DMS79 (cell line): ENCODE data around the gene DLGAP4.

Experiments
- DNase-seq: peaks from one replicate; lab custom pipeline; 2025; lab: John Stamatoyannopoulos, UW

The DLGAP4 gene

GRCh38 chr20:36477475-36477874, 171.3 kb downstream of the DLGAP4 start:
- DNase-seq = no peak

DNA sequence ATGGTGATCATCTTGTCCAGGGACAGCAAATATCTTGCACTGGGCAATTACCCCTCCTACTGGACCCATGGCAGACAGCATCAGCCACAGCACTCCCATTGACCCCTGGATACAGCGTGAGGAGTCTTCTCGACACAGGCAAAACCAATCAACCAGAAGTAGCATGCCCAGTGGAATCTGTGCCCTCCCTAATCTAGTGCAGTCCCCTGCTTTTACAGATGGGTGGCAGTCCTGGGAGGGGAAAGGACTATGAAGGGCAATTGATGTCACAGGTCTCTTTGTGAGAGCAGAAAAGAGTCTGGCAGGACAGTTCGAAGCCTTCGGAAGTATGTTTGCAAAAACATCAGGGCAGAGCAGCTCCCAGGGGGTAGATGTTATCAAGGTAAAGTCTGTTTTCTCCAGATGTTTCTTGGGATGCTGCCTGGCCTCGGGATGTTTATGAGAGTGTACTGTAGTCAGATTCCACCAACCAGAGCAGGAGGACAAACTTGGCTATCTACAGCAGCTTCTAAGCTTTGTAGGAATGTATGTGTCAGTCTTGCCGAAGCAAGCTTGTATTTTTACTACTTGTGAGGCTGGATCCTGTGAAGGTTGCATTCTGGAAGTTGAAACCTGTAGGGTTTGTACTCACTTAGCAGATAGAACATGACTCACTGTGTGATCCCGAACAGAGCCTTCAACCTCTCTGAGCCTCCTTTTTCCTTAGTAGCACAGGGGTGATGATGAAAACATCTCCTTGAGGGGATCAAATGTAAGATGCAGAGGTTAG, 172.2 kb downstream of the DLGAP4 start:
- DNase-seq = no peak

GRCh38 chr20:36479938-36480337, 173.8 kb downstream of the DLGAP4 start:
- no peak for DNase-seq

GRCh38 chr20:36480456-36481048, 174.4 kb downstream of the DLGAP4 start:
- no peak for DNase-seq

- DNase-seq = no peak
Measured at GRCh38 chr20:36481380-36482043, 175.4 kb downstream of the DLGAP4 start.

DNA sequence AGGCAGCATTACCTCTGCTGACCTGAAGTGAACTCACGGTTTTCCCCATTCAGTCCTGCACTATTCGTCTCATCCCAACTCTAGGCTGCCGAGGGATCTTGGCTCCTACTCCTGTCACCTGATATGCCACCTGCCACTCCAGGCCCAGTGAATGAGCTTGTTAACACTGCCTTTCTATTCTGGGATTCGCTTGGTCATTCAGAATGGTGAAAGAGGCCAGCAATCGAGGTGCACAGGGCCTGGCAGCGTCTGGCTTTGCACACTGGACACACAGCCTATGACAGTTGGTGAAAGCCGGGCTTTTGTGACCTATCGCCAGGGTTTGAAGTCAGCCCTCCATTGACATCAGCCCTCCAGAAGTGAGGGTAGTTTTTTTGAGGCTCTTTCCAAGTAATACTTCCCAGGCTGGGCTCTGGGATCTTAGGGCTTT, 175.9 kb downstream of the DLGAP4 start:
- DNase-seq = peak; percentile 82

DNA sequence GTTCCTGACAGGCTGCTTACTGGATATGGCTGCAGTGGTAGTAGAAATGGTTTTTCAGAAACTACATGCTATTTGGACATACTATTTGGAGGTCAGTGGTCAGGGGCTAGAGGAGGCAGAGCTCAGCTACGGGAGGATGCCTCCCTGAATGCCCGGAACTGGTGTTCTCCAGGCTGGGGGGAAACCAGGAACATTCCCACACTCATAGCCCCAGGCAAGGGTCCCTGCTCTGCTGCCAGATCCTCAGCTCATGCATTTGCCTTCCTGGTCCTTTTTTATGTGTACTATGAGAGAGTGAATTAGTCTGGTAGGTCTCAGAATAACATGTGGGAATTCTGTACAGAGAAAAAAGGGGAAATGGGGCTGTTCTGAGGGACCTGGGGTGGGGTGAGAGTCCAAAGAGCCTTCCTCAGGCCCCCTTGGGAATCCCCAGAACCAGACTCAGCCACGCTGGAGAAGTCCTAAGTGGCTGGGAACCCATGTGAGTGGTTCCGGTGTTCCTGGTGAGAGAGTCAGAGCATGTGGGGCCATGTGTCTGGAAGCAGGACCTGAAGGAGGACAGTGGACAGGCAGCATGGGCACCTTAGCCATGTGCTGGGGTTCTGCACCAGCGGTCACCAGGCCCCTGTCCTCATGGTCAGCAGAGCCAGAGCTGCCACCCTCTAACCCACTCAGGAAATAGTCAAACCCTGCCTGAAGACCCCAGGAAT, 177.2 kb downstream of the DLGAP4 start:
- DNase-seq = no peak

- DNase-seq = peak; percentile 58
Measured at GRCh38 chr20:36483919-36484808, 178.0 kb downstream of the DLGAP4 start.

DNA sequence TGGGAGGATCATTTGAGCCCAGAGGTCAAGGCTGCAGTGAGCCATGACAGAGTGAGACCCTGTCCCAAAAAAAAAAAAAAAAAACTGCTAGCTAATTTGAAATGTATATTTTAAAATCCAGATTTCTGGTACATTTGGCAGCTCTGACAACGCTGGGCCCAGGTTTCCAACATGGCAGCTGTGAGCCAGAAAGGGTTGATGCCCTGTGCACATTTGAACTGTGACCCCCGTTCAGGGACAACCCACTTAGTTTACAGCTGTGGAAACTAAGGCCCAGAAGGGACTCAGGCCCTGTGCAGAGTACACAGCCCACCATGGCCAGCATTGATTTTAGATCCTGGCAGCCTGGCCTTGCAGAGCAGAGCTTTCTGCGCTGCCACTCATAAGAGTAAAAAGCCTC, 179.1 kb downstream of the DLGAP4 start:
- DNase-seq = no peak

GRCh38 chr20:36487069-36487468, 180.9 kb downstream of the DLGAP4 start:
- DNase-seq = no peak

- no peak for DNase-seq
Measured at GRCh38 chr20:36490191-36490590, 184.1 kb downstream of the DLGAP4 start.

DNA sequence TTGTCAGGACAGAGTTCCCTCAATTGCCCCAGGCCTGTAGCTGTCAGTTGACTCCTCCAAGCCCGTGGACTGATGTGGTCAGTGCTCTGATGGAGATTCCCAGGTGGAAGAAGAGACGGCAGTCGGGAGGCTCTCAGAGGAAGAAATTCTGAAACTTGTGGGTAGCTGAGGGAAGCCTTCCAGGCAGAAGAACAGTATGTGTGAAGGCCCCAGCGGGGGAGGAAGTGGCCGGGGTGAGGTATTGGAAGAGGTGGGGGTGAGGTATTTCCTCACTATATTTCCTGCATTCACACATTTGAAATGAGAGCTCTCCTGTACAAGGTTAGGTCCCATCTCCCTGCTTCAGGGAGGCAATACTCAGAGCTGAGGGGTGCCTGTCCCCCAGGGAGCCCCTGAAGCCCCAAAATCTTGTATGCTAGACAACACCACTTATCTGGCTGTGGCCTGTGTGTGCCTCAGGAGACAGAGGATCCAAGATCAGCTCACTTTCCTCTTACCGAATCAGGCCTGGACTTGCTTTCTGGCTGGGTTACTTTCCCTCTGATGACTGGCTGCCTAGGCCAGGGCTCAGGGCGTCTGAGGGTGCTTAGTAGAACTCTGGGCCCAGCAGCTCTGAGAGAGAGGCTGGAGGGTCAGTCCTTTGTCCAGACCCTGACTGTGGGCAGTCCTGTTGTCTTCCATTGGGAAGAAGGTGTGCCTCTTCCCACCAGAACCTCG, 185.9 kb downstream of the DLGAP4 start:
- DNase-seq = no peak

DNA sequence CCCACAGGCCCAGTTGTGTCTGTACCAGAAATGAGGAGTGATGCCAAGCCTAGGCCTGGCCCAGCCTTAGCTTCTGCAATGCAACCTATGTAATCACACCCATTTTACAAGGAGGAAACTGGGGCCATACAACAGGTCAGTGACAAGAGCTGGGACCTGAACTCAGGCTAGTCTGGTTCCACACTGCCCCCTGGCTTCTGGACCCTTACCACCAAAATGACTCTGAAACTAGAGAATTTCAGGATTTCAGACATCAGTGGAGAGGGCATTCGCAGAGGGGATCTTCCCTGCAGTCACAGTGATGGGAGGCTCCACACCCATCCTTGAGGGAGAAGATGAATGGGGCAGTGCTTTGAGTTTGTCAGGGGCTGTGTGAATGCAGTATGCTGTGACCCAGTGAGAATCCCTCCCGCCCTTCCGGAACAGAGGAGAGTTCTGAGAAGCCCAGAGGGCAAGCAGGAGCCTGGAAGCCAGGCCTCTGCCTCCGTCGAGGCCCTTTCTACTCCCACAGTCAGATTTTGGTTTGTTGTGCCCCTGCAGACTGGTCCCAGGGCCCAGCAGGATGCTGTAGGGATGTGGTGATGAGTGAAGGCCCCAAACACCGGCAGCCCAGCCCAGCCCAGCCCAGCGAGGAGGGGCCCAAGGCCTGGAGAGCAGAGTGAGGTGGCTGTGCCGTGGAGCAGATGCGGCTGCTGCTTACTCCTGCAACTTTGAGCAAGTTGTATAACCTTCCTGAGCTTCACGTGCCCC, 187.1 kb downstream of the DLGAP4 start:
- no peak for DNase-seq

GRCh38 chr20:36493801-36494114, 187.6 kb downstream of the DLGAP4 start:
- peak; percentile 23 for DNase-seq

DNA sequence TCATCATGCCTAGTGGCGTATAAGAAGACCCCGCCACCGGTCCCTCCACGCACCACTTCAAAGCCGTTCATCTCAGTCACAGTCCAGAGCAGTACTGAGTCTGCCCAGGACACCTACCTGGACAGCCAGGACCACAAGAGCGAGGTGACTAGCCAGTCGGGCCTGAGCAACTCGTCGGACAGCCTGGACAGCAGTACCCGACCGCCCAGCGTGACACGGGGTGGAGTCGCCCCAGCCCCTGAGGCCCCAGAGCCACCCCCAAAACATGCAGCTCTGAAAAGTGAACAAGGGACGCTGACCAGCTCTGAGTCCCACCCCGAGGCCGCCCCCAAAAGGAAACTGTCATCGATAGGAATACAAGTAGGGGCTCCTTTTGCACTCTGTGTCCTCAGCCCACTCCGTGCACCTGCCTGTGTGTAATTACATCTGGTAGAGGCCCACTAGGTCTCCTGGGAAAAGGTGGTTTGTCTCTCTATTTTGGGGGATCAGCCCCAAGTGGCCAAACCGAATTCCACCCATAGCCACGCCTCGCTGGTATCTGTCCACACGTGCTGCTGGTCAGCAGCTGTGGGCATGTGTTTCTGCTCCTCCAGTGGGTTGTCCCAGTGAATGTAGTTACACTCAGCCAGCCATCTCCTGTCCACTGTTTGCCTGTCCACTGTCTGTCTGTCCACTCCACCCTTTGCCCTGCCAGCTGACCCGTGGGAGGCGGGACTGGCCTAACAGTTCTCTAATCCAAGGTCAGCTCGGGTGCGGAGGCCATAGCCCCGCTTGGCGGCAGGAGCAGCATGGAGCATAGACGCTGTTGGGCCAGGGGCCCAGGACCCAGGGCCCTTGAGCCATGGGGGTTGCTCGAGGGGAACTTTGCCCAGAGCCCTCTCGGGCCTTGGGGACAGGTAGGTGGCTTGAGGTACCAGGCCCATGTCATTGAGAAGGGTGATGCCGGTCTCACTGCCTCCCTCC, 190.8 kb downstream of the DLGAP4 start:
- DNase-seq = no peak

- no peak for DNase-seq
Measured at GRCh38 chr20:36497856-36498255, 191.7 kb downstream of the DLGAP4 start.

GRCh38 chr20:36498386-36499179, 192.4 kb downstream of the DLGAP4 start:
- DNase-seq = no peak

GRCh38 chr20:36499211-36499610, 193.1 kb downstream of the DLGAP4 start:
- no peak for DNase-seq
